HepG2 (cell line): ENCODE measurements around the gene AADACL4. TPM values are rescaled to one million over a fixed set of nuclear protein-coding genes. Genes with fewer than 3 reads are reported as not detected.

ENCODE experiments used
- ATF7 ChIP-seq, 2 experiments: fragments of 450-650 bp in 1 of 2; sonication (generic) in 1 of 2; formaldehyde crosslinking in 1 of 2; IDR thresholded peaks; 2 replicates each; pipeline versions ENCODE4 v1.4.0 to v1.6.1; 2016 to 2020; ENCODE audit warnings: antibody characterized with exemption in 1 of 2, mild to moderate bottlenecking in 1 of 2, missing genetic modification reagents in 1 of 2
- HOXA7 ChIP-seq: sonication (generic); formaldehyde crosslinking; IDR thresholded peaks from 2 replicates; pipeline ENCODE4 v1.8.1; 2022; ENCODE audit warnings: mild to moderate bottlenecking, missing genetic modification reagents, moderate library complexity
- KLF11 ChIP-seq: IDR thresholded peaks from 2 replicates; pipeline ENCODE4 v1.6.1; 2016; ENCODE audit warnings: missing compliant biosample characterization
- NFYB ChIP-seq: sonication (generic); formaldehyde crosslinking; IDR thresholded peaks from 2 replicates; pipeline ENCODE4 v1.4.0; 2020; ENCODE audit warnings: missing genetic modification reagents
- SMARCC2 ChIP-seq: fragments of 450-650 bp; IDR thresholded peaks from 2 replicates; pipeline ENCODE4 v1.6.1; 2017; ENCODE audit warnings: antibody characterized with exemption, mild to moderate bottlenecking
- SMYD3 ChIP-seq: sonication (generic); formaldehyde crosslinking; IDR thresholded peaks from 2 replicates; pipeline ENCODE4 v1.8.1; 2023; ENCODE audit warnings: mild to moderate bottlenecking, missing genetic modification reagents
- ZFP1 ChIP-seq: IDR thresholded peaks from 2 replicates; pipeline ENCODE4 v1.6.1; 2016
- ZFX ChIP-seq: sonication (generic); formaldehyde crosslinking; IDR thresholded peaks from 2 replicates; pipeline ENCODE4 v1.4.0; 2020; ENCODE audit warnings: mild to moderate bottlenecking, low read depth, missing genetic modification reagents, moderate library complexity
- ZFY ChIP-seq: sonication (generic); formaldehyde crosslinking; IDR thresholded peaks from 2 replicates; pipeline ENCODE4 v1.4.0; 2020; ENCODE audit warnings: missing genetic modification reagents
- ZNF326 ChIP-seq: sonication (generic); formaldehyde crosslinking; IDR thresholded peaks from 2 replicates; pipeline ENCODE4 v1.4.0; 2020; ENCODE audit warnings: missing genetic modification reagents, borderline replicate concordance
- ZNF530 ChIP-seq: sonication (generic); formaldehyde crosslinking; IDR thresholded peaks from 2 replicates; pipeline ENCODE4 v1.5.0; 2020; ENCODE audit warnings: low read depth, mild to moderate bottlenecking, missing genetic modification reagents
- ZNF780A ChIP-seq: sonication (generic); formaldehyde crosslinking; IDR thresholded peaks from 2 replicates; pipeline ENCODE4 v1.8.0; 2022; ENCODE audit warnings: mild to moderate bottlenecking, missing genetic modification reagents, moderate library complexity
- ZNF781 ChIP-seq: sonication (generic); formaldehyde crosslinking; IDR thresholded peaks from 2 replicates; pipeline ENCODE4 v1.5.1; 2020; ENCODE audit warnings: borderline replicate concordance, mild to moderate bottlenecking, missing genetic modification reagents; ENCODE audit errors: not compliant biosample characterization
- polyA plus RNA-seq, 8 experiments: library from polyadenylated mRNA; depleted of rRNA in 3 of 8; stranded (reverse) in 7 of 8; unstranded in 1 of 8; fragments of >200 nt; fragmentation: Illumina TruSeq in 4 of 8; extraction: Trizol in 4 of 8; gene quantifications; 2 replicates each; pipeline versions ENCODE4 v1.2.1 to v1.2.3, GENCODE V29; 2011 to 2016; ENCODE audit warnings: low read depth in 4 of 8, missing spikeins in 1 of 8, mixed read lengths in 1 of 8; ENCODE audit not compliant: insufficient read depth in 1 of 8
- total RNA-seq, 5 experiments: library from RNA; depleted of rRNA; stranded (reverse); fragments of >200 nt; fragmentation: Illumina TruSeq; extraction: Trizol; gene quantifications; 2 replicates each; pipeline ENCODE4 v1.2.3, GENCODE V29; 2016; ENCODE audit warnings: low read depth in 1 of 5
- TF ChIP-seq, protein P1 (sequence below): sonication (generic); formaldehyde crosslinking; IDR thresholded peaks from 2 replicates; pipeline ENCODE4 v1.4.0; 2020; ENCODE audit warnings: missing genetic modification reagents, borderline replicate concordance
- TF ChIP-seq, protein P2 (sequence below), 2 experiments: sonication (generic) in 1 of 2; formaldehyde crosslinking in 1 of 2; IDR thresholded peaks; 2 replicates each; pipeline versions ENCODE4 v1.4.0 to v1.6.1; 2016 to 2020; ENCODE audit warnings: borderline replicate concordance in 1 of 2, low read depth in 1 of 2, mild to moderate bottlenecking in 1 of 2, missing genetic modification reagents in 1 of 2
- TF ChIP-seq, protein P3 (sequence below): sonication (generic); formaldehyde crosslinking; IDR thresholded peaks from 2 replicates; pipeline ENCODE4 v1.4.0; 2020; ENCODE audit warnings: missing genetic modification reagents
- TF ChIP-seq, protein P4 (sequence below): sonication (generic); formaldehyde crosslinking; IDR thresholded peaks from 2 replicates; pipeline ENCODE4 v1.4.0; 2020; ENCODE audit warnings: mild to moderate bottlenecking, missing genetic modification reagents

Gene AADACL4
- total and polyA plus RNA-seq, 2 of the 13 experiments (the other 11 are each of a cell fraction or from before 2014, with no cell fraction given): not detected

DNA sequence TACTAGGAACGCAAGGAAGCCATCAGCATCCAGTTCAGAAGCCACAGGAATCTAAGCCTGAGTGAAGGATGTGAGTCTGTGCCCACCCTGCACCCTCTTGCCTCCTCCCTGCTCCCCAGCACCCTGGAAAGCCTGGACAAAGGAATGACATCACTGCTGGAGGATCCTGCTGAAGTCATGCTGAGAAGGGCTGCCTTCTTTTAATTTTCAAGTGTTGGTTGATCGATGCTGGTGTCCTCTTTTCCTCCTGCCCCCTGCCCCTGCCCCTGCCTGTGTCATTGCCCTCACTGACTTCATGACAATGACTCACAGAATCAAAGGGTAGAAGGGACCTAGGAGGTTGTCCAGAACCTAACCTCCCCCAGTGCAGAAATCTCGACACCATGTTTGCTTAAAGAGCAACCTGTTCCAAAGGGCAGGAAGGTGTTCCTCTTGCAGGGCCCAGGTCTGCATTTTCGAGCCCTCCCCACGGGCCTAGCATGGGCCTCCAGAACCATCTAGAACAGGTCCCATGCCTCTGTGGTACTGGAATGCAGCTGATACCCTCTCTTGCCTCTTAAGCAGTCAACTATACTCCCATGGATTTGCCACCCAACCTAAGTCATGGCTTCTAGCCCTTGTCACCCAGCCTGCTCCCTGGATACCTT is 35.5 kb upstream of the AADACL4 start (continued):
- TF ChIP-seq, protein P1, sequence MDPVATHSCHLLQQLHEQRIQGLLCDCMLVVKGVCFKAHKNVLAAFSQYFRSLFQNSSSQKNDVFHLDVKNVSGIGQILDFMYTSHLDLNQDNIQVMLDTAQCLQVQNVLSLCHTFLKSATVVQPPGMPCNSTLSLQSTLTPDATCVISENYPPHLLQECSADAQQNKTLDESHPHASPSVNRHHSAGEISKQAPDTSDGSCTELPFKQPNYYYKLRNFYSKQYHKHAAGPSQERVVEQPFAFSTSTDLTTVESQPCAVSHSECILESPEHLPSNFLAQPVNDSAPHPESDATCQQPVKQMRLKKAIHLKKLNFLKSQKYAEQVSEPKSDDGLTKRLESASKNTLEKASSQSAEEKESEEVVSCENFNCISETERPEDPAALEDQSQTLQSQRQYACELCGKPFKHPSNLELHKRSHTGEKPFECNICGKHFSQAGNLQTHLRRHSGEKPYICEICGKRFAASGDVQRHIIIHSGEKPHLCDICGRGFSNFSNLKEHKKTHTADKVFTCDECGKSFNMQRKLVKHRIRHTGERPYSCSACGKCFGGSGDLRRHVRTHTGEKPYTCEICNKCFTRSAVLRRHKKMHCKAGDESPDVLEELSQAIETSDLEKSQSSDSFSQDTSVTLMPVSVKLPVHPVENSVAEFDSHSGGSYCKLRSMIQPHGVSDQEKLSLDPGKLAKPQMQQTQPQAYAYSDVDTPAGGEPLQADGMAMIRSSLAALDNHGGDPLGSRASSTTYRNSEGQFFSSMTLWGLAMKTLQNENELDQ (CRISPR knock-in tag): no peak
- 0 out of 2 replicates have a peak, but pooled peaks have one; percentile 43 for TF ChIP-seq ATF7 (IDR thresholded peaks at IDR 0.05)
- TF ChIP-seq ATF7 (CRISPR knock-in tag; IDR thresholded peaks at IDR 0.05): 0 out of 2 replicates have a peak, but pooled peaks have one; percentile 42
- no peak for TF ChIP-seq ZNF781 (CRISPR knock-in tag)
- TF ChIP-seq, protein P2, sequence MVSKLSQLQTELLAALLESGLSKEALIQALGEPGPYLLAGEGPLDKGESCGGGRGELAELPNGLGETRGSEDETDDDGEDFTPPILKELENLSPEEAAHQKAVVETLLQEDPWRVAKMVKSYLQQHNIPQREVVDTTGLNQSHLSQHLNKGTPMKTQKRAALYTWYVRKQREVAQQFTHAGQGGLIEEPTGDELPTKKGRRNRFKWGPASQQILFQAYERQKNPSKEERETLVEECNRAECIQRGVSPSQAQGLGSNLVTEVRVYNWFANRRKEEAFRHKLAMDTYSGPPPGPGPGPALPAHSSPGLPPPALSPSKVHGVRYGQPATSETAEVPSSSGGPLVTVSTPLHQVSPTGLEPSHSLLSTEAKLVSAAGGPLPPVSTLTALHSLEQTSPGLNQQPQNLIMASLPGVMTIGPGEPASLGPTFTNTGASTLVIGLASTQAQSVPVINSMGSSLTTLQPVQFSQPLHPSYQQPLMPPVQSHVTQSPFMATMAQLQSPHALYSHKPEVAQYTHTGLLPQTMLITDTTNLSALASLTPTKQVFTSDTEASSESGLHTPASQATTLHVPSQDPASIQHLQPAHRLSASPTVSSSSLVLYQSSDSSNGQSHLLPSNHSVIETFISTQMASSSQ (IDR thresholded peaks at IDR 0.05; ENCODE audit: low read depth): no peak; the same call in 1 of the 2 replicates
- TF ChIP-seq, protein P2 (CRISPR knock-in tag; IDR thresholded peaks at IDR 0.05; ENCODE audit: borderline replicate concordance): no peak; the same call in 1 of the 2 replicates
- TF ChIP-seq, protein P3, sequence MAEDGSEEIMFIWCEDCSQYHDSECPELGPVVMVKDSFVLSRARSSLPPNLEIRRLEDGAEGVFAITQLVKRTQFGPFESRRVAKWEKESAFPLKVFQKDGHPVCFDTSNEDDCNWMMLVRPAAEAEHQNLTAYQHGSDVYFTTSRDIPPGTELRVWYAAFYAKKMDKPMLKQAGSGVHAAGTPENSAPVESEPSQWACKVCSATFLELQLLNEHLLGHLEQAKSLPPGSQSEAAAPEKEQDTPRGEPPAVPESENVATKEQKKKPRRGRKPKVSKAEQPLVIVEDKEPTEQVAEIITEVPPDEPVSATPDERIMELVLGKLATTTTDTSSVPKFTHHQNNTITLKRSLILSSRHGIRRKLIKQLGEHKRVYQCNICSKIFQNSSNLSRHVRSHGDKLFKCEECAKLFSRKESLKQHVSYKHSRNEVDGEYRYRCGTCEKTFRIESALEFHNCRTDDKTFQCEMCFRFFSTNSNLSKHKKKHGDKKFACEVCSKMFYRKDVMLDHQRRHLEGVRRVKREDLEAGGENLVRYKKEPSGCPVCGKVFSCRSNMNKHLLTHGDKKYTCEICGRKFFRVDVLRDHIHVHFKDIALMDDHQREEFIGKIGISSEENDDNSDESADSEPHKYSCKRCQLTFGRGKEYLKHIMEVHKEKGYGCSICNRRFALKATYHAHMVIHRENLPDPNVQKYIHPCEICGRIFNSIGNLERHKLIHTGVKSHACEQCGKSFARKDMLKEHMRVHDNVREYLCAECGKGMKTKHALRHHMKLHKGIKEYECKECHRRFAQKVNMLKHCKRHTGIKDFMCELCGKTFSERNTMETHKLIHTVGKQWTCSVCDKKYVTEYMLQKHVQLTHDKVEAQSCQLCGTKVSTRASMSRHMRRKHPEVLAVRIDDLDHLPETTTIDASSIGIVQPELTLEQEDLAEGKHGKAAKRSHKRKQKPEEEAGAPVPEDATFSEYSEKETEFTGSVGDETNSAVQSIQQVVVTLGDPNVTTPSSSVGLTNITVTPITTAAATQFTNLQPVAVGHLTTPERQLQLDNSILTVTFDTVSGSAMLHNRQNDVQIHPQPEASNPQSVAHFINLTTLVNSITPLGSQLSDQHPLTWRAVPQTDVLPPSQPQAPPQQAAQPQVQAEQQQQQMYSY (CRISPR knock-in tag): no peak
- TF ChIP-seq KLF11: no peak
- no peak for TF ChIP-seq ZNF530 (CRISPR knock-in tag)
- no peak for TF ChIP-seq SMYD3
- no peak for TF ChIP-seq ZNF780A
- TF ChIP-seq, protein P4, sequence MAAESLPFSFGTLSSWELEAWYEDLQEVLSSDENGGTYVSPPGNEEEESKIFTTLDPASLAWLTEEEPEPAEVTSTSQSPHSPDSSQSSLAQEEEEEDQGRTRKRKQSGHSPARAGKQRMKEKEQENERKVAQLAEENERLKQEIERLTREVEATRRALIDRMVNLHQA (CRISPR knock-in tag): no peak
- no peak for TF ChIP-seq SMARCC2
- TF ChIP-seq ZNF326 (CRISPR knock-in tag): no peak
- no peak for TF ChIP-seq ZFY (CRISPR knock-in tag)
- TF ChIP-seq HOXA7 (CRISPR knock-in tag): no peak
- no peak for TF ChIP-seq ZFP1 (CRISPR knock-in tag)
- TF ChIP-seq NFYB (CRISPR knock-in tag): no peak
- peak; percentile 50; the same call in 1 of the 2 replicates for TF ChIP-seq ZFX (CRISPR knock-in tag)
